NCI-H2107 treated with DMSO at 0.1 percent for 48 hours (cell line): ENCODE data around the gene PHLDB2.
A peak's percentile ranks its signal among the peaks of the same experiment; 100 is the strongest.

ENCODE experiments used
- DNase-seq: peaks from one replicate; lab custom pipeline; 2025; ENCODE audit not compliant: unreplicated experiment; lab: John Stamatoyannopoulos, UW

PHLDB2 gene

DNA sequence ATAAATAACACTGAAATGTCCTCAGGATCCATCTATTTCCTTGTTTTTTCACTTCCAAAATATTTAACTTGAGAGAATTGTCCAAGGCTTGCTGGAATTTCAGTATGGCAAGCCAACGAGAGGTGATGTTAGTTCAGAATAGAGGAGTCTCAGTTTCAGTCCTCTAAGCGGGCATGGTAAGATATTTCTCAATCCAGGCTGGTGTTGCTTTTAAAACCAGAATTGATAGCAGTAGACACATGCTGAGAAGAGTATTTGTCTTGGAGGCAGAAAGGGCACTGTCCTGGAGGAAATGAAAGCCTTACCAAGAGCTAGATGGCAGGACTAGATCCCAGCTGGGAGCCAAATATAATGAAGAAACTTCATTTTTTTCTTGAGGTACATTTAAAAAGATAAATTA lies 23.1 kb downstream of the PHLDB2 start:
- no peak for DNase-seq

DNA sequence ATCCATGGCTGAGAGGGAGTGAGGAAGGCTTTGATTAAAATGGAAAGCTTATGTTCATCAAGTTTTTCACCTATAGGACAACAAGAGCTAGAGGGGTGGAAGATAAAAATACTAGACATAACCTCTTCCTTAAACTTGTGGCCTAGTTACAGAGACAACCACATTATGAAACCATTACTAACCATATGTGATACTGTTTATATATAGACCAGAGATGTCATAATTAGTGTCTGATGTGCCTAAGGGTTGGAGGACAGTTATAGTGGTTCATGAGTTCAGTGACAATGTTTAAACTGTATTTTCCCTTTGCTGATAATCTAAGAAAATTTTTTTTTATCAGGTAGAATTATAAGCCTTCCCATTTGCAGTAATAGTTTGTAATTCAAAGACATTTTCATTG lies 23.7 kb downstream of the PHLDB2 start:
- no peak for DNase-seq

DNA sequence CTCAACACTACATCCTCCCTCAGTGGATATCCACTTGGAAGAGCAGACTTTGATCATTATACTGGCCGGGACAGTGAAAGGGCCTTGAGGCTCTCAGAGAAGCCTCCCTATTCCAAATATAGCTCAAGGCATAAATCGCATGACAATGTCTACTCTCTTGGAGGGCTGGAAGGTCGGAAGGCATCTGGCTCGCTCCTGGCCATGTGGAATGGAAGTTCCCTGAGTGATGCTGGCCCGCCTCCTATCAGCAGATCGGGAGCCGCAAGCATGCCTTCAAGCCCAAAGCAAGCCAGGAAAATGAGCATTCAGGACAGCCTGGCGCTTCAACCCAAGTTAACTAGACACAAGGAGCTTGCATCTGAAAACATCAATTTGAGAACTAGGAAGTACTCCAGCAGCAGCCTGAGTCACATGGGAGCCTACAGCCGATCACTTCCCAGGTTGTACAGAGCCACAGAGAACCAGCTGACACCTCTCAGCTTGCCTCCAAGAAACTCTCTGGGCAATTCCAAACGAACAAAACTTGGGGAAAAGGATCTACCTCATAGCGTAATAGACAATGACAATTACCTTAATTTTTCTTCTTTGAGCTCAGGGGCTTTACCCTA lies 25.4 kb downstream of the PHLDB2 start:
- DNase-seq: no peak

DNA sequence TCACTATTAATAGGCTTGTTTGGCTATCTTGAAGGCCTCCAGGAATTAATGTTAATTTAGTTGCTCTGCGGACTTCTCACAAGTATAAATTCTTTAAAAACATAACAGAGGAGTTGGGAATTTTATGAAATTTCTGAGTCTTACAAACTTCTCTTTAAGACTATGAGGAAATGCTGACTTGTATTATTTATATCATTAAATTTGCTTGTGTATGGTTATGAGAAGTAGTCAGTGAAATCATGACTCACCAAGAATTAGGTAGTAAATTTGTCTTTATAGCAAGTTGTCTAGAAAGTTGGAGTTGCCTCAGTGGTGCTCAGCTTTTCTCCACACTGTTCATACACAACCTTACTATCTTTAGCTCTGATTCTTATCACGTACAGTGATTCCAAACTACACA lies 26.5 kb downstream of the PHLDB2 start:
- DNase-seq: no peak

DNA sequence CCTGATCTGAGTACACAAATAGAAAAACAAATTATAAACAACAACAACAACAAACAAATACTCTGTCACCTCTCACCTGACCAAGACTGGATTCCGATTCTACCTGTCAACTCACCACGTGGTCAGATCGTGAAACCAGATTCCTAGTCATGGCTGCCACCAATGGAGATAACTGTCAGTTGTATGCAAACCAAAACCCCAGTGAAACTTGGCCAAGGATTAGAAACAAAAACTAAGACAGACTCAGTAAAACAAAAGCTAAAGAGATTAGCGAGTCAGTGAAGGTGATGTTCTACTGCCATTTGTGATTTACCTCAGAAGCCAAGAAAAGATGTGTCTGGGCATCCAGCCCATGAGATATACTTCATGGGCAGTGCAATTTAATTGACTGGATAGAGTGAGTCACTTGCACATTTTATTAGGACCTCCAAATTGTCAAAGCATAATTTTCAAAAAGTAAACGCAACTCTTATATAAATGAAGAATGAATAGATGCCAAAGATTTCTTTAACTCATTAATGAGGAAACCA lies 31.1 kb downstream of the PHLDB2 start:
- no peak for DNase-seq

DNA sequence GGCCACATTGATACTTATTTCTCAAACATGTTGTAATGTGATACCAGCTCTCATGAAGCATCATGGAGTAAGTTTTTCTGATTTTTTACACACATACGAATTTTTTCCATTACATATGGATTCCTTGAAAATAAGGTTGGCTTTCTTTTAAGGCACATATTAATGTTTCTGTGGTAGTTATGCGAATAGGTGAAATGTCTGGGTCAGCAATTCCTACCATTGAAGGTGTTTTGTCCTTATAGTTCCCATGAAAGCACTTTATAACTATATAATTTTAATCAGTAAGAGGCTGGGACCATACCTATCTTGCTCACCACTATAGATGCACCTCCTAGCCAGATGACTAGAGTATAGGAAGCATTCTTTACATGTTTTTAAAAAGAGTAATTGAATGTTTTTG lies 33.0 kb downstream of the PHLDB2 start:
- no peak for DNase-seq

DNA sequence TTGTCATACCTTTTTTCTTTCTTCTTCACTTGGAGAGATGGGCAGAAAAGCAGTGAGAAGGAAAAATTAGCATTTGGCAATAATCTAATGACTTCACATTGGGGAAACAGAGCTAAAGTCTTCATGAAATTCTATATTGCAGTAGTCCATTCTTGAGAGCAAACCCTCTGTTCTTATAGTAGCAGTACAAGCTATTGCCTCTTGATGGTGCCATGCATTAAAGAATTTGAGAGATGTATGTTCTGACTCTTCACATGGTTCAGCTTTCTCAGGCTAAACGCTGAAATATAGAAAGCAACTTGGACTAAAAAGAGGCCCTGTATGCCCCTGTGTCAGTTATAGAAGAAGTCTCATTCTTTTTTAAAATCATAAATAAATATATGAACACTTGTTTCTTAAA lies 36.0 kb downstream of the PHLDB2 start:
- DNase-seq: peak; percentile 87

DNA sequence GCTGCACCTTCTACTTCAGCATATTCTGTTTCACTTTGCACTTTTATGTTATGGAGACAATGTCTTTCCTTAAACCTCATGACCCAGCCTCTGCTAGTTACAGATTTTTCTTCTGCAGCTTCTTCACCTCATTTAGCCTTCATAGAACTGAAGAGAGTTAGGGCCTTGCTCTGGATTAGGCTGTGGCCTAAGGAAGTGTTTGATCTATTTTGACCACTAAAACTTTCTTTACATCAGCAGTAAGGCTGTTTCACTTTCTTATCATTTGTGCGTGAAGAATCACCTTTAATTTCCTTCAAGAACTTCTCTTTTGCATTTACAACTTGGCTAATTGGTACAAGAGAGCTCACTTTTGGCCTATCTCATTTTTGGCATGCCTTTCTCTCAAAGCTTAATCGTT lies 40.9 kb downstream of the PHLDB2 start:
- no peak for DNase-seq

DNA sequence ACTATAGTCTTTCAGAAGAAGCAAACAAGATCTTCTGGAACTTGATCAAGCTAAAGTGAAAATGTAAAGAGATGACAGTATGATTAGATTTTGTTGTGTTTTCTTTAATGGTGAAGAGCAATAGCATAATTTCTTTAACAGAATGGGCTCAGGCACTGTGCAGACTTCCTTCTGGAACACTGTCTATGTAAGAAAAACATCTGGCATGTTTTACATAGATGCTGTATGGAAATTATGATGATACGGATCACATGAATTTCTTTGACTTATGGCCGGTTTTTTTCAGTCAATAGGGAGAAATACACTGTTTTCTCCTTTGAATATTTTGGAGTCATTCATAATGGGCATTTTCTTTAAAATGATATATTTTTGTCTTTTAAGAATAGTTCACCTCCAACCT lies 42.6 kb downstream of the PHLDB2 start:
- DNase-seq: no peak

DNA sequence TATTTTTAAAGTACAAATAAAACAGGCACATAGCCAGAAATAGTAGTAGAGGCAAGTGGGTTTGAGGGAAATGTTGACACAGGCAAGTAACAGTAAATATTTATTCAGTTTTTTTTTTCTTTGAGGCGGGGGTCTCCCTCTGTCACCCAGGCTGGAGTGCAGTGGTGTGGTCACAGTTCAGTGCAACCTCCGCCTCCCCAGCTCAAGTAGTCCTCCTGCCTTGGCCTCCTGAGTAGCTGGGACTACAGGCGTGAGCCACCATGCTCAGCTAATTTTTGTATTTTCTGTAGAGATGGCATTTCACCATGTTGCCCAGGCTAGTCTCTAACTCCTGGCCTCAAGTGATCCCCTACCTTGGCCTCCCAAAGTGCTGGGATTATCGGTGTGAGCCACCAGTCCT lies 43.5 kb downstream of the PHLDB2 start:
- DNase-seq: no peak

DNA sequence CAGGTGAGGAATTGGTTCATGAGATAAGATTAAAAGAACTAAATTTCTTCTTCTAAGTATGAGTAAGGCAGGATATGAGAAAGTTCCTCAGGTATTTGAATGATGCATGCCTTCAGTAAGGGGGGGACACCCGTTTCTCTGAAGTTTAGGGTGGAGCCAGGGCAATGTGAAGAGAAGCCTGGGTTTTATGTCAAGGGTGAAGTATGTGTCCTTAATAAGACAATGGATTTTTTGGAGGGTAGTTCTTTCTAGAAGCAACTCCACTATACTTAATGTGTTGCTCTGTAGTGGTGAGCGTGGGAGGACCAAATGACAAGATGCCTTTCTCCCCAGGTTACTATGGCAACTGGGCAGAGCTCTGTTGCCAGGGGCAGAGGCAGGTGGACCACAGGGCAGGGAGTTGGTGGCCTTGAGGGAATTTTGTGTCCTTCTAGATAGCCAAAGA lies 44.0 kb downstream of the PHLDB2 start:
- no peak for DNase-seq

DNA sequence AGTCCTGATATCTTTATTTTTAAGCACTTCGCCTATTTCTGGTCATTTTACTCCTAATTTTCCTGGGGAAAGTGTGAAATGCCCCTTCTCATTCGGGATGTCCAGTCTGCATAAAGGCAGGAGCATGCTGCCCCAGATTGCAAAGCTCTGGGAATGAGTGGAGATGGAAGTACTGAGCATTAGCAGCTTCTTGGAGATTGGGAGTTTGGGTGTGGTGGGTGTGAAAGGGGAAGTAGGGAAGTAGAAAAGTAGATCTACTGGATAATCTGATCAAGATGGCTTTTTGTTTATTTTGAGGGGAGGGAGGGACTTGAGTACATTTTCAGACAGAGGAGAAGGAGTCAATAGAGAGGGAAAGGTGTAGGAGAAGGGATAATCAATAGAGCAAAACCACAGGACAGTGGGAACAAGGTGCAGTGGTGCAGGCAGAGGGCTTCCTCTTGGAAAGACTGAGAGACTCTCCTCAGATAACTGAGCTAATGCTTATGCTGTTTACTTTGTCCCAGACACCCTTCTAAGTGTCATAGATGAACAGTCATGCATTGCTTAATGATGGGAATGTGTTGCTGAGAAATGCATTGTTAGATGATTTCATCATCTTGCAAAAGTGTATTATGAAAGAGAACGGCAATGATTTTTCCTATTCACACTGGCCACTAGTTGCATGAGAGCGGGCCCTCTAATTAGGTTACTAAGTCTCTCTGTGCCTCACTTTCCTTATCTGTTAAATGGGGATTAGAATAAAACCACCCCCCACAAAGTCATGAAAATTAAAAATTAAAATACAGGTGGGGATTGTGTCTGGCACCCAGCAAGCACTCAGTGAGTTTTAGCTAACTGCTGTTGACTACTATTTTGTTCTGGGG lies 45.5 kb downstream of the PHLDB2 start:
- DNase-seq: peak; percentile 80

DNA sequence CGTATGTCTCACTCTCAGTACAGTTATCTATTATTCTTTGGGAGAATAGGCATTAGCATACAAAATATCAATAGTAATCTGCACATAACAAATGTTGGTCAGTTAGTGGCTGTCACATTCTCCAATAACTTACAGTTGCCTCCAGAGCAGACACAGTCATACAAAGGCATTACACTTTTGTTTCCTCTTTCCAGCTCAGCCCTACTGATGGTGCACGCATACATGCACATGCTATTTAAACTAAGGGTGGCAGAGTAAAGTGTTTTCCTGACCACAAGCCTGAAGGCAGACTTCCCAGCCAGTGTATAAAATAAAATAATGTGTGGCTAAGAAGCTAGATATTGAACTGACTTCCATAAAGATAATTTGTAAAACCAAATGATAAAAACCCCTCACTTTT lies 47.6 kb downstream of the PHLDB2 start:
- peak; percentile 57 for DNase-seq

DNA sequence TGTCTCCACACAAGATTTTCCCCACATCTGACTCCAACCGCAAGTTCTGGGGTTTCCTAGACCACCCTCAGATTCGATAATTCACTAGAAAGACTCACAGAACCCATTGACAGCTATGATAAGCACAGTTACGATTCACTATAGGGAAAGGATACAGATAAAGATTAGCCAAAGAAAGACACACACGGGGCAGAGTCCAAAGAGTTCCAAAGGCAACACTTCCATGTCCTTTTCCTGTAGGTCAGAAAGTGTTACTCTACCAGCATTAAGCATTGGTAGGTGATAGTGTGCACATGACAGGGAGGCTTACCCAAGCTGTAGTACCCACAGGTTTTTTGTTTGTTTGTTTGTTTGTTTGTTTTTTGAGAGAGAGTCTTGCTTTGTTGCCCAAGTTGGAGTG lies 48.1 kb downstream of the PHLDB2 start:
- no peak for DNase-seq

DNA sequence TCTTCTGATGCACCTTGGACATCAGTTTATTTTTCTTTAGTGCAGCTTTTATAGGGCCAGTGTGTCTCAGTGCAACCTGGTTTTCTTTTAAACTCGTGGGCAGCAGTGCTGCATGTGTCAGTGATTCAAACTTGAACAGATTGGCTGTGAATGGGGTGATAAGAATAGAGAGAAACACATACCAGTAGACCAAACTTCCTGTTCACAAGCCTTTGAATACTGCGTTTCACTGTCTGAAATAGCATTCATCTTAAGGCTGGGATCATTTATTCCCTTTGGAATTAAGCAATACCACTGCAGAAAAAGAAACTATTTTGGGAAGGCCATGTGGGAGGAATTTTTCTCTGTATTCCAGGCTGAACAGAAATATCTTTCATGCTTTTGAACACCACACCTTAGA lies 51.7 kb downstream of the PHLDB2 start:
- no peak for DNase-seq

DNA sequence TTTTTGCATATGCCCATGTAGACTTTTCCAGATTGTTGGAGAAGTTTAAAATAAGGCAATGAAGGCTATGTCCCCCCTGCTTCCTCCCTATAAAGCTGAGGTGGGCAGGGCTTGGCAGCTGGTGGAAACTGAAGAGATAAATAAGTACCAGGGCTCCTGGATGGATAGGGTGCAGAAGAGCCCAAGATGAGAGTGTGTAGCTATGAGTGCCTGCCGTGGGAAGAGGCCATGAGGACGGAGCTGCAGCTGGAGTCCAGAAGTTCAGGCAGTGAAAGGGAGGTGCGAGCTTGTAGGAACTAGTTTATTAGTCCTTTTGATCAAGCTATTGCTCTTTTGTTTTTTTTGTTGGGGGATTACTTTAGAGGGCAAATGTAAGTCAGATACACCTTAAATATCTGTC lies 52.4 kb downstream of the PHLDB2 start:
- DNase-seq: no peak

DNA sequence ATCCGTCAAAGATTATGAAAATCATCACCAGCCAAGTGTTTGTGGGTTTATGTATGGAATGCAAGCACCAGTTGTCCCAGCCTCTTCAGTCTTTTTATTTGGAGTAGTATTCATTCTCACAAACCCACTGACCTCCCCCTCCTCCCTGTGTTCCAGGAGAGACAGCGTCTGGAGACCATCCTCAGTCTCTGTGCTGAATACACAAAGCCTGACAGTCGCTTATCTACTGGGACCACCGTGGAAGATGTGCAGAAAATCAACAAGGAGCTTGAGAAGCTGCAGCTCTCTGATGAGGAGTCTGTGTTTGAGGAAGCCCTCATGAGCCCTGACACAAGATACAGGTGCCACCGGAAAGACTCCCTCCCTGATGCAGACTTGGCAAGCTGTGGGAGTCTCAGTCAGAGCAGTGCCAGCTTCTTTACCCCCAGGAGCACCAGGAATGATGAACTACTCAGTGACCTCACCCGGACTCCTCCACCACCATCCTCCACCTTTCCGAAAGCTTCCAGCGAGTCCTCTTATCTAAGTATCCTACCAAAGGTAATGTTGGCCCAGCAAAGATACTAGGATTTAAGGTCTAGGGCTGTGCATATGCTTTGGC lies 54.2 kb downstream of the PHLDB2 start:
- DNase-seq: no peak

DNA sequence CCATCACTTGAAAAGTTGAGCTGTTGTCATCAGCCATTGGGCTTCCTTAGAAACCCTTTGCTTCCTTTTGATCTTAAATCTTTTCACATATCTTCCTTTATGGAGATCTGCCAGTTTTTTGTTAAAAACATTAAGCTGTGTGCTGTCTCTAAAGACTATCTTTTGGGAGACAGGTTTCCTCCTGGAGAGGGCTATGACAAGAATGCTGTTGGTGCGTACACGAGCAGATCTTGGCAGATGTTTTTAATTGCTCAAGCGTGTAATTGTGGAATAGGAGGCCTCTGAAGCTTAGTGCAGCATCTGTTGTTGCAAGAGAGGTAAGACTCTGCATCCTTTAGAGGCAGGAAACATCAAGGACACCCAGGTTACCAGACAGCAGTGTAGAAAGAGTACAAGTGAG lies 56.8 kb downstream of the PHLDB2 start:
- DNase-seq: peak; percentile 38

DNA sequence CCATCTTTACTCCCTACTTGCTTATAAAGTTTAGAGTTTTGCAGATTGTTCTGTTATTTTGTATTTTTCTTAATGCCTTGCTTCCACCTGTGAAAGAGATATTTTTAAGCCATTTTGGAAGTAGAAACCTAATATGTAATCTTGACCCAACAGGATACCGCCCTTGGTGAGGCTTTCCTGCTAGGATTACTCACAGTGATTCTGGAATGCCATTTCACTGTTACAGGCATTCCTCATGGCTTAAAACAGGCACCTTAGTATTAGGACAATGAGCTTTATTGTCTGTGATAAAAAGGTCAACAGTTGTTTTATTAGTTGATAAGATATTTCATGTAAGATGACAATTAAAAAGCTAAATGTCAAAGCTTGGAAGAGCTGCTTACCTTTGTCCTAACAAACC lies 58.2 kb downstream of the PHLDB2 start:
- DNase-seq: no peak

DNA sequence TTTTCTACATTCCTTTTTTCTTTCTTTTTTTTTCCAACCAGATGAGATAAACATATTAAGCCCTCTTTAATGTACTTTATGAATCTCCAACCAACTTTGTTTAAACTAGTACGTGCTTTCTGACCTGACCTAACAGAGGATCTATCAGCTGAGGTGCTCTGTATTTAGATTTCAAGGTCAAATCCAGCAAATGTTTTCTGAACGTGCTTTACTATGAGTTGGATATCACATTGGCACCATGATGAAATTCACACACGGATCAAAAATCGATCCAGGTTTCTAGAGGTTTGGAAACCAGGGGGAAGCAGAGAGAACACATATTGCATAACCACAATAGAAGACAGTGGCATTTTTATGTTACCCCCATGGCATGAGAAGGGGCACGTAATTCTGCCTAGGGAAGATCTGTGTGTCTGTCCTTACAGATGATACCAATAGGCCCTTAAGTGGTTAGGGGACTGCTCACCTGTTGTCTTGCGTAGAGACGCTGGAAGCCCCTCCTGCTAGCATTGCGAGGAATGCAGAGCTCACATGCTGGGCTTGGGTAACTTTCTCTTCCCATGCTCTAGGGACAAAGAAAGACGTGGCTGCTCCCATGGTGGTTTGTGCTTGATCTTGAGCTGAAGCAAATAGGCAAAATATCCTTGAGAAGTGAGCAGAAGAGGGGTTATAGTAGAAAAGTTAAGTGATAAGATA lies 60.5 kb downstream of the PHLDB2 start:
- no peak for DNase-seq

DNA sequence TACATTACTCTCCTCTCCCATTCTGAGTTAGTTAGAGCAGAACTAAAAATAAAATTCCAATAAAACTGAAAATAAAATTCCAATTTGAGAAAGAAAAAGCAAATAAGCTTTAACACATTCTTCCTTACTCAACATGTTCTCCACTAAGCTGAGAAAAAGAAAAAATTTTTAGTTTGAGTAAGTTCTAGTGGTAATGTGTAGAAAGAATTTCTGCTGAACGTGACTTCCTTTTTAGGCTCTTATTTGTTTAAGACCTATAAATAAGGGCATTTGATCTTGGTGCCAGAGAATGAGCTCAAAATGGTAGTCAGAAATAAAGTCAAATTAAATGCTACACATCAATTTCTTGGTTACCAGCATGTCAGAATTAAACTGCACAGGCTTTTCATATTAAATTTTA lies 62.1 kb downstream of the PHLDB2 start:
- DNase-seq: no peak
